HG02852 (cell line): ENCODE results near the gene C1orf174.

Experiments
- ATAC-seq: cut with Tn5 transposase; IDR thresholded peaks from one replicate; pipeline ENCODE4 v1.9.1; 2021; ENCODE audit warnings: mild to moderate bottlenecking, moderate library complexity; ENCODE audit not compliant: unreplicated experiment

C1orf174 gene

DNA sequence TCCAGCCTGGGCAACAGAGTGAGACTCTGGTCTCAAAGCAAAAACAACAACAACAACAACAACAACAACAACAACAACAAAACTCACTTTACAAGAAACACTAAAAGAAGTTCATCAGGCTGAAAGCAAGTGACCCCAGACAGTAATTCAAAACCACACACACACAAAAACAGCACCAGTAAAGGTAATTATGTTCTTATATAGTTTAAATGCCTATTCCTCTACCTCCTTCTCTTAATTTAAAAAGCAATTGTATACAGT is 1.7 kb downstream of the C1orf174 start:
- no peak for ATAC-seq

GRCh38 chr1:3896396-3897000 is 3.6 kb downstream of the C1orf174 start:
- no peak for ATAC-seq

DNA sequence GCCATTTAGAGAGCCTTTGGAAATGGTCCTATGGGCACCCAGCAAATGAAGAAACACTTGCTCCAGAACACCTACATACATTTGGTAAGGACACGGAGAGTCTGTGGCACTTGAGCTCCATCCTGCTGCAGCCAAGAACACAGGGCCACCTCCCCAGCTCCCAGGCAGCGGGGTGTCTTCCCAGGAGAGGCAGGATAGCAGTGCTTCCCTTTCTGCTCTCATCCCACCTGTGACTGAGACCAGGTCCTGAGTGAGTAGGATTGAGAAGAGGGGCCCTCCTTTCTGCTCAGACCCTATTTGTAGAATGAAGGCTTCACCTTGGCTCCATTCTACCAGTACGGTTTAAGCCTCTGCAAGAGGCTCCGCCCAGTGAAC is 4.1 kb downstream of the C1orf174 start:
- ATAC-seq, result no peak

DNA sequence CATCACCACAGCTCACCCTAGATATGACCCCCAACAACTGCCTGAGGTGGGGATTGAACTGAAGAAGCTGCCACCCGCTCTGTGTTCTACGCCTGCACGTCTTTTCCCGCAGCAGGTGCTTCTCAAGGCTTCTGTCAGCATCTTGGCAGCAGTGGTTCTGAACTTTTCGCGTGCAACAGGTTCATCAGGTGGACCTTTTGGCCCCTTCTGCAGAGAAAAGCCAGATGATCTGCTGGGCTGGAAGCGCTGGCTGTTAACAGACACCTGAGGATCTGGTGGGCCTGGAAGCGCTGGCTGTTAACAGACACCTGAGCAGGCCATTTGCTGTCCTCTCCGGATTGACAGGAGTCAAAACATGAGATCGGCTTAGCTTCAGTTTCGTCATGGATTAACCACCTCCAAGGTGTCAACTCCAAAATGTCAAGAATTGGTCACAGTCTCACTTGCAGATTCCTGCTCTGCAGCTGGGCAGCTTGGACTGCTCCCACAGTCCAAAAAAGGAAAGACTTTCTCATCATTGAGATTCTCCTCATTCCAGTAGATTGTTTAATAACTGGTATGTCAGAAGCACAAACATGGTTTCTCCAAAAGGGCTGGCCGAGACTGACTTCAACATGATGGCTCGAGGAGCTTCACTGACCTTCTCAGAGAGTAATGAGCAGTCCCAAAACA is 4.7 kb downstream of the C1orf174 start:
- ATAC-seq, result no peak

DNA sequence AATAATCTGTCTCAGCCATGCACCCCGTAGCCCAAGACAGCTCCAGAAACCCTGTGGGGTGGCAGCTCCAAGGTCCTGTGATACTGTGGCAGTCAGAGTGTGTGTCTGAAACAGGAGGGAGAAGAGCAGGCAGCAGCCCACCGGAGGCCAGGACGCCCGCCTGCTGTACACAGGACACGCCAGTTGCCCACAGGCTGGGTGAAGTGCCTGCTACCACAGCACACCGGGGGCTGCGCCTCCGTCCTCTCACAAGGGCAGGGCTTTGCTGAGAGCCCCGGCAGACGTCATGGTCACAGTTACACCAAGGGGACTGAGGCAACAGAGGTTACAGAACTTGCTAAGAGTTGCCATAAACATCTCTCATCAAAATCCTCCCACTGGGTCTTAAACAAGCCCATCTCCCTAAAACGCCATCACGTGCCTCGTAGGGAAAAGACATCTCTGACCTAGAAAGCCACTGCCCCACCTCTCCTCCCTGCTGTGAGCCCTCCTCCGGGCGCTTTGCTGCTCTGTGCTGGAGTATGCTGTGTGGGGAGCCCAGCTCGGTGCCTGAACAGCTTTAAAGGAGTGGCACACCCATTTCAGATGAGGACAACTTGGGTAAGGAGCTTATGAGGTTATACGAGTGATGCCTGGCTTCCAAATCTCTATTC is 5.3 kb downstream of the C1orf174 start:
- ATAC-seq, result no peak

DNA sequence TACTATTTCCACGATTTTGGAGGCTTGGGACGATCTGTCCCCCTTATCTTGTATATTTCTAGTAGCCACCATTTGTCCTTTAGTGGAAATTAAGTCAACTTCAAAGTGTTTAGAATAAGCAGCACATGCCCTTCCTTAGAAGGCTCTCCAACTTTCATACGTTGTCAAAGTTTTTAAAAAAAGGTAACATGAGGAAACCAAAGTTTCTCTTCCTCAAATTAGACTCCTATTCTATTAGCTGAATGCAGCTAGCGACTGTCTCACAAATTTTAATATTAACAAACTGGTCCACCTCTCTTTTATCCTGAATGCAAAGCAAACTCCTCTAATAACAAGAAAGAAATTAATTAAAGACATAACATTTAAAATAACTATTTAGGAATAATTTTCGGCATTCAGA is 6.9 kb downstream of the C1orf174 start:
- no peak for ATAC-seq

GRCh38 chr1:3892748-3893147 is 7.3 kb downstream of the C1orf174 start:
- no peak for ATAC-seq

- no peak for ATAC-seq
Measured at GRCh38 chr1:3891329-3891865, 8.7 kb downstream of the C1orf174 start.

DNA sequence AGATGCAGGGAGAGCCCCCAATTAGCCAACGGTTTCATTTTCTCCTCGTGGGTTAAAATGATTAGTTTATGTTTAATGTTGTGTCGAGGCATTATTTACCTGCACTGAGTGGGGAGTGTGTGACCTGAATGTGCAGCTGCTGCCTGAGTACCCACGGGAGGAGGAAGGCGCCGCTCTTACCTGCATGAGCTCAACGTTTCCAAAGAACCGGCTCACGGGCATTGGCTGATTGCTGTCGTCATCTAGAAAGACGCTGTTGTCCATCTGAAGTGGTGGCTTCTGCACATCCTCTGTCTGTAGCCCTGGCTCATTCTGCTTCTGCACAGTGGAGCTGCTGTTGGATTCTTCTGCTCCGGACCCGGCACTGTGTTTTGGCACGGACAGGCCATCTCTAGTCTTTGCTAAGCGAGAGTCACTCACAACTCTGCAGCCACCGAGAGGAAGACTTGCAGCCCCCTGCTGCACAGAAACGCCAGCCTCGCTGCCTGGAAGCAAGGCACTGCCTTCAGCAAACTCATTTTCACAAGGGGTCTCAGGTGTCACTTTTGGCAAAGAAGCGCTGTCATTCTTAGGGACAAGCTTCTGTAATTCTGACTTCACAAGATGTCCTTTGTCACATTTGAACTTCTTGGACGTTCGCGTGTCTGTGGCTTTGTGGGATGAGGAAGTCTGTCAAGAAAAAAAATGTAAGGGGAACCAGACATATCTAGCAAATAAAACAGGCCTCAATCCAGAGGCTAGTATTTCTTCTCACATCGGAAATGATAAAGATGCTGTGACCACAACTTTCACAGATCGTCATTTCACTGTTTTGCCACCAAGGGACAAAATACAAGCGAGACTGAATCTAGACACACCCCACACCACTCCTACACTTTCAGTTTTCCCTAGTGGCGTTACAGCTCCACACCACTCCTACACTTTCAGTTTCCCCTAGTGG is 9.4 kb downstream of the C1orf174 start:
- ATAC-seq, result no peak

- no peak for ATAC-seq
Measured at GRCh38 chr1:3889936-3890335, 10.1 kb downstream of the C1orf174 start.

GRCh38 chr1:3888301-3888700 is 11.8 kb downstream of the C1orf174 start:
- ATAC-seq, result no peak

- ATAC-seq, result no peak
Measured at GRCh38 chr1:3886691-3887090, 13.4 kb downstream of the C1orf174 start.

DNA sequence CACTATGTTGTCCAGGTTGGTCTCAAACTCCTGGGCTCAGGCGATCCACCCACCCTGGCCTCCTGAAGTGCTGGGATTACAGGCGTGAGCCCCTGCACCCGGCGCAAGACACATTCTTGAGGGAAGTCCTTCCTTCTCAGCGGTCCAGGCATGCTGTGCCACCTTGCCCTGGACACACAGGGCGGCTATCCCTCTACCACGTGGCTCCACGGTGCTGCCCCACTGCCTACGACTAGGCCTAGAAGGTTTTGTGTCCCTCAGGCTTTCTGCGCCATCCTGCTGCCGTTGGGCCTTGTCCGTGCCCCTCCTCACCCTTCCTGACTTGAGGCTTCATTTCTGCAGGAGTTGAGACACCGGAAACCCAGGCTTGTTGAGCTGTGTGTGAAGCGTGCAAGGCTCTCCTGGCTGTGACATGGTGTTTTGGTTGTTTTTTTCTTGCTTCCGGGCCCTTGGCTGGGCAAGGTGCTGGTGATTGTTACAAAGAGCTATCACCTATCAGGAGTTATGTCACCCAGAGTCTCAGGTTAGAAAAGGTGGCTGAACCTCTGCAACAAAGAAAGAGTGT is 13.9 kb downstream of the C1orf174 start:
- ATAC-seq, result no peak

- no peak for ATAC-seq
Measured at GRCh38 chr1:3885611-3886010, 14.5 kb downstream of the C1orf174 start.

- ATAC-seq, result no peak
Measured at GRCh38 chr1:3884966-3885365, 15.1 kb downstream of the C1orf174 start.

DNA sequence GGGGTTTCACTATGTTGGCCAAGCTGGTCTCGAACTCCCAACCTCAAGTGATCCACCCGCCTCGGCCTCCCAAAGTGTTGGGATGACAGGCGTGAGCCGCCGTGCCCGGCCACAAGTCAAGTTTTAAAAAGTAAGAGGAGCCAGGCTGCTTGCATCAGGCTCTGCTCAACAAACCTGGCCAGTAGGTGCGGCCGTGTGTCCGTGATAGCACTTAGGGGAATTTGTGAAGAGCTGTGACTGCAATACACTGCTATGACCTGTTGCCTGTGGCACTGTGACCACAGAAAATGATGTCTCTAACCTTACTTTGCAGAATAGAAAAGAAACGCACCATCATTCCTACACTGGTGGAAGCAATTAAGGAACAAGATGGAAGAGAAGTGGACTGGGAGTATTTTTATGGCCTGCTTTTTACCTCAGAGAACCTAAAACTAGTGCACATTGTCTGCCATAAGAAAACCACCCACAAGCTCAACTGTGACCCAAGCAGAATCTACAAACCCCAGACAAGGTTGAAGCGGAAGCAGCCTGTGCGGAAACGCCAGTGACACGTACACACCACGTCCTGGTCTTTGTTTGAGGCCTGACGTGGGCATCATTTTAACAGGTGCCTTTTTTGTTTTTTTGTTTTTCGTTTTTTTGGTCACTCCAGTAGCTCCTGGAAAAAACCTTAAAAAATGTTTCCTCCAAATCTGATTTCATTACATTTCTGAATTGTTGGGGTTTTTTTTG is 16.7 kb downstream of the C1orf174 start:
- ATAC-seq, result no peak

- ATAC-seq, result no peak
Measured at GRCh38 chr1:3881193-3881480, 18.9 kb downstream of the C1orf174 start.

- no peak for ATAC-seq
Measured at GRCh38 chr1:3880429-3881192, 19.5 kb downstream of the C1orf174 start.

GRCh38 chr1:3879787-3880428 is 20.2 kb downstream of the C1orf174 start:
- no peak for ATAC-seq
